ENCODE results near the gene REC114.
"Not testable (repeated sequence)": the region's sequence is repeated elsewhere in the genome, so short reads cannot be mapped to it uniquely, and the experiment has no call there.

REC114 gene

DNA sequence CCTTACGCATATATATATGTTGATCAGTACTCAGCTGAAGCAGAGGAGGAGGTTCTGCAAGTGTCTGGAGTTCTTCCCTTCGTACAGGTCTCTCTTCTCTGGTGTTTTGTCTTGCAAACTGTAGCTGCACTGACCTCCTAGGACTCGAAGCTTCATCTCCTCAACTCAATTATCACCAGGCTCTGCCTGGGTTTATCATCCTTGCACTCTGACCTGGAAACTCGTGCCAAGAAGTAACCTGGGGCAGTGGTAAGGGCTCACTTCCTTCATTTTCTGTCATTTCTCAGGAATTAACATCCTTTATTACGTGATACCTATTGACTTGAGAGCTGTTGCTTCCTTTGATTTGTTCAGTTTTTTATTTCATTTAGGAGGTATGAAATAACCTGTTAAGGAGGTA lies 14.4 kb downstream of the REC114 start:
- DNase-seq (ENCODE audit: low read depth), result no peak

GRCh38 chr15:73460662-73461061 lies 17.7 kb downstream of the REC114 start:
- DNase-seq (ENCODE audit: low read depth), result no peak

DNA sequence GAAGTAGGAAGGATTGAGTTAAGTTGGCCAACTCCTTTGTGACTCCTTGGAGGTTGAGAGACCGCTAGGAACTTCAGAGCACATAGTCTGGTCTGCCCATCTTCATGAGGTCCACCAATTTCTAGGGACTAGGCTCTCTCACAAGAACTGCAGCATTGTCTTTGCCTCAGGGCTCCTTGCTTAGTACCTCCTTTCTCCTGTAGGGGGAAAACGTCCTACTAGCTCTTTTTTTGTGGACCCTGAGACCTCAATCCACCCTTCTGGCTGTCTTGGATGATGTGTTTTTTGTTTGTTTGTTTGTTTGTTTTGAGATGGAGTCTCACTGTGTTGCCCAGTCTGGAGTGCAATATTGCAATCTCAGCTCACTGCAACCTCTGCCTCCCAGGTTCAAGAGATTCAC lies 21.6 kb downstream of the REC114 start:
- no peak for DNase-seq (ENCODE audit: low read depth)

GRCh38 chr15:73467758-73468157 lies 24.8 kb downstream of the REC114 start:
- no peak for DNase-seq (ENCODE audit: low read depth)

GRCh38 chr15:73474785-73475184 lies 31.8 kb downstream of the REC114 start:
- DNase-seq (ENCODE audit: low read depth), result no peak

GRCh38 chr15:73476704-73477216 lies 33.8 kb downstream of the REC114 start:
- DNase-seq (ENCODE audit: low read depth), result no peak

GRCh38 chr15:73480050-73480449 lies 37.1 kb downstream of the REC114 start:
- DNase-seq (ENCODE audit: low read depth), result no peak

- no peak for DNase-seq (ENCODE audit: low read depth)
Observed at GRCh38 chr15:73482166-73482565, 39.2 kb downstream of the REC114 start.

DNA sequence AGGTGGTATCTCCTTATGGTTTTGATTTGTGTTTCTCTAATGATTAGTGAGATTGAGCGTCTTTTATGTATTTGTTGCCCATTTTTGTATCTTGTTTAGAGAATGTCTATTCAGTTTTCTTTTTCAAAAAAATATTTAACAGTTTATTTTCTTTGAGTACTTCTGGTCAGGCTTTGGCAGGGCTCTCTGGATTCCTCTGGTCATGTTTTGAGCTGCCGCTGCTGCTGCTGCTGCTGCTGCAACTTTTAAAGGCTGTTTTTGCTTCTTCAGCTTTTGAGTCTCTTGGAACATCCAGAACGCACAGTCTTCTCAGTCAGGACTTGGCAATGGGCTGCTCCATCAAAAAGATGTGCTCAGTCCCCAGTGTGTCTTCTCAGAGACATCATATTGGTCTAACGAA lies 40.1 kb downstream of the REC114 start:
- DNase-seq (ENCODE audit: low read depth), result no peak

DNA sequence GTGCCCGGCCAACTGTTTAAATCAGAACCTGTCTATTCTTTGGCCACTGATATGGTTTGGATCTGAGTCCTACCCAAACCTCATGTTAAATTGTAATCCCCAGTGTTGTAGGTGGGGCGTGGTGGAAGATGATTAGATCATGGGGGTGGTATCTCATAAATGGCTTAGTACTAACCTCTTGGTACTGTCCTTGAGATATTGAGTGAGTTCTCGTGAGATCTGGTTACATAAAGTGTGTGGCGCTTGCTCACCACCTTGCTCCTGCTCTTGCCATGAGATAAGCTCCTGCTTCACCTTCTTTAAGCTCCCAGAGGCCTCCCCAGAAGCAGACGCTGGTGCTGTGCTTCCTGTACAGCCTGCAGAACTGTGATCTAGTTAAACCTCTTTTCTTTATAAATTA lies 42.4 kb downstream of the REC114 start:
- no peak for DNase-seq (ENCODE audit: low read depth)

DNA sequence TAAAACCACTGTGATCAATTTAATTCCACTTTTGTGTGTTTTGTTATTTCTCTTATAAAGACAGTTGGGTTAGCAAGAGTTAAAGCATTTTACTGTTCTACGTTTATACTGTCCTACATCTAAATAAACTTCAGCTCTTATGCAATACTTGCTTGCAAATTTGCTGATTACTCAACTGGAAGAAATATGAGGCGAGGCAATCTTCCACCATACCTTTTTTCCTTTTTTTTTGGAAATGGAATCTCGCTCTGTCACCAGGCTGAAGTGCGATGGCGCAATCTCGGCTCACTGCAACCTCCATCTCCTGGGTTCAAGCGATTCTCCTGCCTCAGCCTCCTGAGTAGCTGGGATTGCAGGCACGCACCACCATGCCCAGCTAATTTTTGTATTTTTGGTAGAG lies 42.9 kb downstream of the REC114 start:
- DNase-seq (ENCODE audit: low read depth), result not testable (repeated sequence)

DNA sequence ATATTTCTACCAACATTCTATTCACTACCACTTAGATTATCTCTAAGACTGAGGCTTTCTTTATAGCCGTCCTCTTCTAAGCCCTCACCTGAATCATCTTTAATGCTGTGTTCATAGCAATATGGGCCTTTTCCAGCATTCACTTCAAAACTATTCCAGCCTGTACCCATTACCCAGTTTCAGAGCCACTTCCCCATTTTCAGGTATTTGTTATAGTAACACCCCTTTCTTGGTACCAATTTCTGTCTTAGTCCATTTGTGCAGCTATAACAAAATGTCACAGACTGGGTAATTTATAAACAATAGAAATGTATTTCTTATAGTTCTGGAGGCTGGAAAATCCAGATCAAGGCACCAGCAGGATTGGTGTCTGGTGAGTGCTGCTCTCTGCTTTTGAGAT lies 45.7 kb downstream of the REC114 start:
- no peak for DNase-seq (ENCODE audit: low read depth)

DNA sequence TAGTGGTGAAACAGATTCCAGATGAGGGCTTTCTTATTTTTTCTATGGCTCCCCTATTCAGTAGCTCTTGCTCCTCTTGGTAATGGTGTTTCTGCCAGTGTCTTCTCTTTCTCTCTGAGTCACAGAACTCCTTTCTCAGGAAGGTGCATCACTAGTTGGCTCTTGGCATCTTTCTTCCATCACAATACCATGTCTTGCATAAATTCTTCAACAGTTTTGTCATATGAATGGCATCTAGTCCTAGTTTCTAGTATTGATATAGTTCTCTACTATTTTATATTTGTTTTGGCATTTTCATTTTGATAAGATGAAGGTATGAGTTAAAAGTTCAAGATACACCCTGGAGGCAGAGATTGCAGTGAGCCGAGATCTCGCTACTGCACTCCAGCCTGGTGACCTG lies 51.0 kb downstream of the REC114 start:
- no peak for DNase-seq (ENCODE audit: low read depth)

GRCh38 chr15:73495181-73495580 lies 52.2 kb downstream of the REC114 start:
- DNase-seq (ENCODE audit: low read depth), result no peak

- no peak for DNase-seq (ENCODE audit: low read depth)
Observed at GRCh38 chr15:73500696-73501095, 57.7 kb downstream of the REC114 start.

DNA sequence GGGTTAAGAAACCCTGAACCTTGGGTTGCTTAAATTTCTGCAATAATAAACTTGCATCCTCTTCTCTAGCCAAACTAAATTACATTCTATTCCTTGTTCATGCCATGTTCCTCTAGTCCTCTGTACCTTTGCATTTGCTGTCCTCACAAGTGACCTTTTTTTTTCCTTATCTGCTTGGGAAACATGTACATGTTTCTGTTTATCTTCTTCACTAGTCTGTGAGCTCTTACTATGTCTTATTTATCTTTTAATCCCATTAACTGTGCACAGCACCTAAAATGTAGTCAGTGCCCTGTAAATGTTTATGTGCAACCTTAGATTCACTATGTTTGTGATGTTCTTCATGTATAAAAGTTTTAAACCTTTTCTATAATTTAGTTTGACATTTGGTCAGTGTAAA lies 61.9 kb downstream of the REC114 start:
- DNase-seq (ENCODE audit: low read depth), result no peak

DNA sequence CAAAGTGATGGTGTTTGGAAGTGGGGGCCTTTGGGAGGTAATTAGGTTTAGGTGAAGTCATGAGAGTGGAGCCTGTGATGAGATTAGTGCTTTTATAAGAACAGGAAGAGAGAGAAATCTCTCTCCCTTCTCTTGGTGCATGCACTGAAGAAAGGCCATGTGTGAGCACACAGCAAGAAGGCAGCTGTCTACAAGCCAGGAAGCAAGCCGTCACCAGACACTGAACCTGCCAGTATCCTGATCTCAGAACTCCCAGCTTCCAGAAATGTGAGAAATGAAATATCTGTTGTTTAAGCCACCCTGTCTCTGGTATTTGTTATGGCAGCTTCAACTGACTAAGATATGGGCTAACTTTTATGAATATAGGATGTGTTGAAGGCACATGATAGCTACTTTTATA lies 72.6 kb downstream of the REC114 start:
- no peak for DNase-seq (ENCODE audit: low read depth)

DNA sequence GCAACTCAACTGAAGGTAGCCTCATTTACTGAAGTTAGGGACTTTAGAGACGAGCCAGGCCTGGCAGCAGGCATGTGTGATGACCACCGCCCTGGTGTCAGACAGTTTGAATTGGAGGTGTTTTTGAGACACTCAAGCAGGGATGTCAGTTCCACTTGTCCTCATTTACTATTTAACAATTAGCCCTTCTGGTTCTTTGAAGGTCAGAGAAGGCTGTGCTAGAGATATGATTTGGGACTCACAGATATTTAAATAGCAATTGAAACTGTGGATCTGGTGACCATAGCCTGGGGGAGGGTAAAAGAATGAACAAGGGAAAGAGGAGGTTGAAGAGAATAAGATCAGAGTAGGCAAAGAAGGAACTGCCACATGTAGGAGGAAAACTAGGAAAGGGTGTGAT lies 74.6 kb downstream of the REC114 start:
- no peak for DNase-seq (ENCODE audit: low read depth)

- DNase-seq (ENCODE audit: low read depth), result no peak
Observed at GRCh38 chr15:73518180-73518862, 75.4 kb downstream of the REC114 start.

DNA sequence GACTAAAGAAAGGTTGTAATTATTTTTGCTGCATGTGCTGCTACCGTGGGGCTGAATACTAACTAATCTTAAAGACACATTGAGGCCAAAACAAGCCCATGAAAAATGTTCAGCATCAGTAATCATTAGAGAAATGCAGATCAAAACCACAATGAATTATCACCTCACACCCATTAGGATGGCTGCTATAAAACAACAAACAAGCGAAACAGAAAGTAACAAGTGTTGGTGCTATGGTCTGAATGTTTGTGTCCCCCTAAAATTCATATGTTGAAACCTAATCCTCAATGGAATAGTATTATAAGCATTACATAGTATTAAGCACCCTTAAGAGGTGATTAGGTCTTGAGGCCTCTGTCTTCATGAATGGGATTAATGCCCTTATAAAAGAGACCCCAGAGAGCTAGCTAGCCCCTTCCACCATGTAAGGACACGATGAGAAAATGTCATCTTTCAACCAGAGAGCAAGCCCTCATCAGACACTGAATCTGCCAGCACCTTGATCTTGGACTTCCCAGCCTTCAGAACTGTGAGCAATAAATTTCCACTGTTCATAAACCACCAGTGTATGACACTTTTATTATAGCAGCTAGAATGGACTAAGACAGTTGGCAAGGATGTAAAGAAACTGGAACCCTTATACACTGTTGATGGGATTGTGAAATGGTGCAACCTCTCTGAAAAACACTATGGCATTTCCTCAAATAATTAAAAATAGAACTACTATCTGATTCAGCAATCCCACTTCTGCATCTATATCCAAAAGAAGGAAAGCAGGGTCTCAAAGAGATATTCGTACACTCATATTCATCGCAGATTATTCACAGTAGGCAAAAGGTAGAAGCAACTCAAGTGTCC lies 76.1 kb downstream of the REC114 start:
- no peak for DNase-seq (ENCODE audit: low read depth)

DNA sequence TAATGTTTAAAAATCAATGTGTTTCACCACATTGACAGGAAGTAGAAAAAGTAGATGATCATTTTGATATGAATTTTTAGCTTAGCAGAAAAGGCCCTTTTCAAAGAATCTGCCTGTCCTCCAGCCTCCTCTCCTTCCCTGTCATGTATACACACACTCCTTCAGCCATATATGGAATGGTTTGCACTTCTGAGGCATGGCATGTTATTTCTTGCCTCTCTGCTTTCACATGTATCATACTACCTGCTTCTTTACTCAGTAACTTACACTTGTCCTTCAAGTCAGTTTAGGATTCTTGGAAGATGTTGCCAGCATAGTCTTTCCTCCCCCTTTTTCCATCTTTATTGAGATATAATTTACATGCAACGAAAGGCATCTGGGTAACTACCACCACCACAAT lies 79.0 kb downstream of the REC114 start:
- no peak for DNase-seq (ENCODE audit: low read depth)

DNA sequence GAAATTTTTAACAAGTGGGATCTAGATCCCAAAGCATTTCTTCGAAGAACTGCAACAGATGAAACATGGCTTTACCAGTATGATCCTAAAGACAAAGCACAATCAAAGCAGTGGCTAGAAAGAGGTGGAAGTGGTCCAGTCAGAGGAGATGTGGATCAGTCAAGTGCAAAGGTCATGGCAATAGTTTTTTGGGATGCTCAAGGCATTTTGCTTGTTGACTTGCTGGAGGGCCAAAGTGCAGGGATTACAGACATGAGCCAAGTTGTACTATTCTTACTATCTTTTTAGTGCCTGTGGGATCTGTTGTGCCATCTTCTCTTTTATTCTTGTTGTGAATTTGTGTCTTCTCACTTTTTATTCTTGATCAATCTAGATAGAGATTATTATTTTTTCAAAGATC lies 82.0 kb downstream of the REC114 start:
- no peak for DNase-seq (ENCODE audit: low read depth)

DNA sequence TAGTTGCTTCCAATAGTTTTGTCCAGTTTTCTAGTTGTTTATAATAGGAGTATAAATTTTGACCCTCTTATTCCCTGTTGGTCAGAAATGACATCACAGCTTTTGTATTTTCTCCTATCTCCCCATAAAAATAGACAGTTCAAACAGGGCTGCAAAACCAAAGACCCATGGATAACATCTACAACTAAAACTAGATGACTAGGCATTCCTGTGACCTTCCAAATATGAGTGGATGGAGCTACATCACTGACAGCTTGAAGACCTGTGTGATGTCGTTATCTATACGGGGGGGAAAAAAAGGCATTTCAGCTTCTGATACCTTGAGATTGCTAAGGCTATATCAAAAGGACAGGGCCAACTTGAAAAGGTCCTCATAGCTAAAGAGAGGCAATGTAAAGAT lies 84.6 kb downstream of the REC114 start:
- no peak for DNase-seq (ENCODE audit: low read depth)

DNA sequence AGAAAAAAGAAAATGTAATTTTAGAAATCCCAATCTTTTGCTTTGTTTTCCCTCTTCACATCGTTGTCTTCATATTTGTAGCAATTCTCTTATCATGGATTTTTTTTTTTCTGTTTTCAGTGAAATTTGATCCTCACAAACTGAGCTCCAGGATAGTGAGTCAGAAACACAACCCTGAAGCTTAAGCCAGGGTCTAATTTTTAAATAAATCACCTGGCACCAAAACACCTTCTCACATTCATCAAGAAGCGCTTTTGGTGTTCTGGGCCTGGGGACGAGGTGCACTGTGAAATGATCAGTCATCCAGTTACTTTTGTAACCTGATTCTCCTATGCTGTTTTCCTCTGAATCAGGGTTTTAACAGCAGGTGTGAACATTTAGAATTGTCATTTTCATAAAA lies 87.7 kb downstream of the REC114 start:
- DNase-seq (ENCODE audit: low read depth), result no peak
